ENCODE results near the gene IGSF21. TPM values are rescaled to one million over a fixed set of nuclear protein-coding genes. Genes with fewer than 3 reads are reported as not detected.

IGSF21 gene
- total and polyA plus RNA-seq, 4 donors: 0.31 to 1.5 (median 0.88) TPM

- no peaks in the 10 kb centered on the region for H3K27me3 ChIP-seq (ENCODE audit: control insufficient read depth in 4 of 4, insufficient read depth in 4 of 4, low read length in 3 of 4)
These were observed 34.9 kb downstream of the IGSF21 start for GRCh38 chr1:18142471-18142870.

DNA sequence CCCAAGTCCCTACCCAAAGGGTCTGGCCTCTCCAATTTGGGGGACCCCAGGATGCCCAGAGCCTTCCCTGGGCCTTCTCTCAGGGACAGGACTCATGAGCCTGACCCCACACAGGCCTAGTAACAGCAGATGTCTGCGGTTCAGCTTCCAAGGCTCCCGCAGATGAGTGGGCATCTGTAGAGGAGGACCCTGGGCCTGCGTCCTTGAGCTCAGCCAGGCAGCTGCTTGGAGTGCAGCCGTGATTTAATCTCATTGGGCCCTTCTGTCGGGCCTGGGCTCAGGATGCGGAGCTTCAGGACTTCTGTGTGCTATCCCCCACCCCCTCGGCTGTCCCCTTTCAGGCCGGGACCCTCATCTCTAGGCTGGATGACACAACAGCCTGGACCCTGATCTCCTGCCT, 35.4 kb downstream of the IGSF21 start:
- no peak overlapping the region for H3K4me3 ChIP-seq (ENCODE audit: low read depth in 1 of 3, low read length in 3 of 3)
- no peaks in the 10 kb centered on the region for H3K36me3 ChIP-seq (ENCODE audit: control insufficient read depth in 4 of 4, insufficient read depth in 3 of 4, low read depth in 1 of 4, low read length in 3 of 4)
- WGBS: 91% methylated on average over 8 of the region's 8 CpGs
- DNase-seq (ENCODE audit: low spot score): no peak
- H3K9me3 ChIP-seq (ENCODE audit: control insufficient read depth in 4 of 4, low read length in 3 of 4): no peaks in the 10 kb centered on the region
- H3K27ac ChIP-seq (ENCODE audit: low read depth in 1 of 2, low read length in 2 of 2): no peak overlapping the region
- TF ChIP-seq FOXA2 (IDR thresholded peaks at IDR 0.05) (no peak), YY1 (IDR thresholded peaks at IDR 0.05) (no peak), JUND (IDR thresholded peaks at IDR 0.05) (no peak), FOXA1 (IDR thresholded peaks at IDR 0.05) (no peak), TAF1 (conservative IDR thresholded peaks at IDR 0.05) (no peak), ZBTB33 (IDR thresholded peaks at IDR 0.05) (no peak), RXRA (IDR thresholded peaks at IDR 0.05) (no peak)
- no peaks in the 10 kb centered on the region for H3K27me3 ChIP-seq (ENCODE audit: control insufficient read depth in 4 of 4, insufficient read depth in 4 of 4, low read length in 3 of 4)
- no peak overlapping the region for H3K9ac ChIP-seq (ENCODE audit: low read depth in 1 of 2, low read length in 2 of 2)
- no peaks in the 10 kb centered on the region for H3K4me1 ChIP-seq (ENCODE audit: control insufficient read depth in 4 of 4, insufficient read depth in 4 of 4, low read length in 3 of 4)

More at GRCh38 chr1:18142471-18142870, 34.9 kb downstream of the IGSF21 start:
- DNase-seq (ENCODE audit: low spot score): no peak
- Histone ChIP-seq H3K36me3 (ENCODE audit: control insufficient read depth in 4 of 4, insufficient read depth in 3 of 4, low read depth in 1 of 4, low read length in 3 of 4) (no peaks in the 10 kb centered on the region), H3K4me1 (ENCODE audit: control insufficient read depth in 4 of 4, insufficient read depth in 4 of 4, low read length in 3 of 4) (no peaks in the 10 kb centered on the region), H3K4me3 (ENCODE audit: low read depth in 1 of 3, low read length in 3 of 3) (no peak overlapping the region), H3K9ac (ENCODE audit: low read depth in 1 of 2, low read length in 2 of 2) (no peak overlapping the region), H3K9me3 (ENCODE audit: control insufficient read depth in 4 of 4, low read length in 3 of 4) (no peaks in the 10 kb centered on the region), H3K27ac (ENCODE audit: low read depth in 1 of 2, low read length in 2 of 2) (no peak overlapping the region)
- 81% methylated on average over 6 of the region's 6 CpGs for WGBS
- TF ChIP-seq, protein P1, sequence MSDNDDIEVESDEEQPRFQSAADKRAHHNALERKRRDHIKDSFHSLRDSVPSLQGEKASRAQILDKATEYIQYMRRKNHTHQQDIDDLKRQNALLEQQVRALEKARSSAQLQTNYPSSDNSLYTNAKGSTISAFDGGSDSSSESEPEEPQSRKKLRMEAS (IDR thresholded peaks at IDR 0.05): no peak
- TF ChIP-seq EGR1 (IDR thresholded peaks at IDR 0.05; ENCODE audit: low read depth in 2 of 2): no peak
- no peak for TF ChIP-seq FOXA1 (IDR thresholded peaks at IDR 0.05)

DNA sequence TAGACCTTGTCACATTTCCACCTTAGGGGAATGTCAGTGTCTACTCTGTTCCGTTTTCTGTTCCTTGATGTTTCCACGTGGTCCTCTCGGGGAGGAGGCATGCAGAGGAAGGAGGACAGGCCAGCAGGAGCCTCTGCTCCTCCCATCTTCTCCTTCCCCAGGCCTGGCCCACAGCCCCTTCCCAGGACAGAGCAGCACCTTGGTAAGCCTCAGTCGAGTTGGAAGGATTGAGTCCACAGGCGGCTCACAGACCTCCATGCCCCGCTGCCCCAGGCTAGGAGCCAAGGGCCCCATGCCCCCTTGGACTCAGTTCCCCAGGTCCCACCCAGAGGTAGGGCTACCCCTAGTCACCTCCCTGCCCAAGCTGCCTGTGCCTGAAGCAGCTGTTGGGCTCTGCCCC, 36.5 kb downstream of the IGSF21 start:
- Histone ChIP-seq H3K9ac (ENCODE audit: low read depth in 1 of 2, low read length in 2 of 2) (no peak overlapping the region), H3K4me1 (ENCODE audit: control insufficient read depth in 4 of 4, insufficient read depth in 4 of 4, low read length in 3 of 4) (no peaks in the 10 kb centered on the region), H3K36me3 (ENCODE audit: control insufficient read depth in 4 of 4, insufficient read depth in 3 of 4, low read depth in 1 of 4, low read length in 3 of 4) (no peaks in the 10 kb centered on the region), H3K9me3 (ENCODE audit: control insufficient read depth in 4 of 4, low read length in 3 of 4) (no peaks in the 10 kb centered on the region), H3K27me3 (ENCODE audit: control insufficient read depth in 4 of 4, insufficient read depth in 4 of 4, low read length in 3 of 4) (no peaks in the 10 kb centered on the region), H3K4me3 (ENCODE audit: low read depth in 1 of 3, low read length in 3 of 3) (no peak overlapping the region), H3K27ac (ENCODE audit: low read depth in 1 of 2, low read length in 2 of 2) (no peak overlapping the region)
- DNase-seq (ENCODE audit: low spot score): no peak
- TF ChIP-seq HNF4G (IDR thresholded peaks at IDR 0.05): no peak
- TF ChIP-seq, protein P2, sequence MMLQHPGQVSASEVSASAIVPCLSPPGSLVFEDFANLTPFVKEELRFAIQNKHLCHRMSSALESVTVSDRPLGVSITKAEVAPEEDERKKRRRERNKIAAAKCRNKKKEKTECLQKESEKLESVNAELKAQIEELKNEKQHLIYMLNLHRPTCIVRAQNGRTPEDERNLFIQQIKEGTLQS (IDR thresholded peaks at IDR 0.05): no peak
- no peak for TF ChIP-seq NR2F2 (IDR thresholded peaks at IDR 0.05)
- no peak for TF ChIP-seq RXRA (IDR thresholded peaks at IDR 0.05)
- TF ChIP-seq, protein P1 (IDR thresholded peaks at IDR 0.05): no peak
- no peak for TF ChIP-seq RAD21 (IDR thresholded peaks at IDR 0.05)
- WGBS: 76% methylated on average over 6 of the region's 6 CpGs

Measured in liver (tissue), 9 donors.